ENCODE data around the gene AKTIP. TPM values are rescaled to one million over a fixed set of nuclear protein-coding genes. Genes with fewer than 3 reads are reported as not detected.

AKTIP gene
- total and polyA plus RNA-seq, 9 of the 15 experiments (the other 6 are each of a cell fraction or from before 2014, with no cell fraction given) = 3.0 to 10.7 (median 4.4) TPM

DNA sequence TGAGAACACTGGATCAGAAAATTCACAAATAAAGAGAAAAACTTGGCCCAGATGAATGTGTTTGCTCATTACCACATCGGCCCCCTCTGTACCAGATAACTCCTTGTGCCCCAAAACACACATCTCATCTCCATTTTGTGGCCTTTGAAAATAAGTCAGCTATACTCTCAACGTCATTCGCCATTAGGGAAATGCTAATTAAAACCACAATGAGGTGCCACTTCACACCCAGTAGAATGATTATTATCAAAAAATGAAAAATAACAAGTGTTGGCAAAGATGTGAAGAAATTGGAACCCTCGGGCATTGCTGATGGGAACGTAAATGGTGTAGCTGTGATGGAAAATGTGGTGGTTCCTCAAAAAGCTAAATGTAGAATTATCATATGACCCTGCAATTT is 34.6 kb upstream of the AKTIP start:
- no peaks in the 10 kb centered on the region for H3K9me3 ChIP-seq (replicated peaks; ENCODE audit: control insufficient read depth, insufficient read depth, low read depth, low read length)
- no peaks in the 10 kb centered on the region for H3K79me2 ChIP-seq (ENCODE audit: control insufficient read depth, insufficient read depth, low read length)
- CTCF ChIA-PET (ENCODE audit: low intra/inter-chr PET ratio) = no interaction called here
- in situ Hi-C loops (cut with MboI) (no loop called here), intact Hi-C loops (cut with micrococcal nuclease) (no loop called here)
- no peak overlapping the region for H3K4me2 ChIP-seq (ENCODE audit: insufficient read depth, low read length)
- no peak overlapping the region for H3K27ac ChIP-seq (ENCODE audit: extremely low read depth, low read depth, low read length)
- DNase-seq (ENCODE audit: extremely low read depth in 1 of 4, low spot score in 3 of 4) (no peak), ATAC-seq (no peak), FAIRE-seq (no peak)
- no peak overlapping the region for H3K4me3 ChIP-seq
- H3K27me3 ChIP-seq (ENCODE audit: control insufficient read depth in 2 of 2, insufficient read depth in 2 of 2, low read length in 2 of 2) = peaks cover 16 to 21% of the 10 kb centered on the region in 2 experiments; a peak in 4 of 5 replicates
- H3K9ac ChIP-seq (ENCODE audit: insufficient read depth in 1 of 2, low read depth in 2 of 2, low read length in 2 of 2) = no peak overlapping the region
- H3K4me1 ChIP-seq (replicated peaks in 1 of 2; ENCODE audit: control insufficient read depth in 2 of 2, insufficient read depth in 2 of 2, low read length in 2 of 2) = no peaks in the 10 kb centered on the region
- H2AFZ ChIP-seq (ENCODE audit: low read depth, low read length) = no peak overlapping the region
- POLR2A ChIA-PET = no interaction called here
- H3K9me1 ChIP-seq (ENCODE audit: control insufficient read depth, insufficient read depth, low read length) = no peaks in the 10 kb centered on the region
- WGBS (ENCODE audit: insufficient coverage, low coverage, missing lambda C conversion rate) = 4% methylated on average over 5 of the region's 5 CpGs
- H4K20me1 ChIP-seq (replicated peaks; ENCODE audit: control insufficient read depth, insufficient read depth, low read length) = no peaks in the 10 kb centered on the region
- no peaks in the 10 kb centered on the region for H3K36me3 ChIP-seq (ENCODE audit: control insufficient read depth, insufficient read depth, low read length)
- no TSS peak for BruUV-seq (replicated peaks)
- TF ChIP-seq, protein P1, sequence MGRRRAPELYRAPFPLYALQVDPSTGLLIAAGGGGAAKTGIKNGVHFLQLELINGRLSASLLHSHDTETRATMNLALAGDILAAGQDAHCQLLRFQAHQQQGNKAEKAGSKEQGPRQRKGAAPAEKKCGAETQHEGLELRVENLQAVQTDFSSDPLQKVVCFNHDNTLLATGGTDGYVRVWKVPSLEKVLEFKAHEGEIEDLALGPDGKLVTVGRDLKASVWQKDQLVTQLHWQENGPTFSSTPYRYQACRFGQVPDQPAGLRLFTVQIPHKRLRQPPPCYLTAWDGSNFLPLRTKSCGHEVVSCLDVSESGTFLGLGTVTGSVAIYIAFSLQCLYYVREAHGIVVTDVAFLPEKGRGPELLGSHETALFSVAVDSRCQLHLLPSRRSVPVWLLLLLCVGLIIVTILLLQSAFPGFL (CRISPR knock-in tag; IDR thresholded peaks at IDR 0.05) = no peak
- TF ChIP-seq ZNF77 (CRISPR knock-in tag; IDR thresholded peaks at IDR 0.05) (no peak), PHF20 (IDR thresholded peaks at IDR 0.05; ENCODE audit: partially characterized antibody) (no peak), SRSF7 (optimal IDR thresholded peaks at IDR 0.05; ENCODE audit: low read depth, low read length) (no peak), SPI1 (IDR thresholded peaks at IDR 0.05; ENCODE audit: borderline replicate concordance, low read depth, low read length) (no peak), MTA1 (IDR thresholded peaks at IDR 0.05; ENCODE audit: borderline replicate concordance) (no peak), ZC3H11A (IDR thresholded peaks at IDR 0.05; ENCODE audit: low read depth, low read length) (no peak)
- TF ChIP-seq, protein P2, sequence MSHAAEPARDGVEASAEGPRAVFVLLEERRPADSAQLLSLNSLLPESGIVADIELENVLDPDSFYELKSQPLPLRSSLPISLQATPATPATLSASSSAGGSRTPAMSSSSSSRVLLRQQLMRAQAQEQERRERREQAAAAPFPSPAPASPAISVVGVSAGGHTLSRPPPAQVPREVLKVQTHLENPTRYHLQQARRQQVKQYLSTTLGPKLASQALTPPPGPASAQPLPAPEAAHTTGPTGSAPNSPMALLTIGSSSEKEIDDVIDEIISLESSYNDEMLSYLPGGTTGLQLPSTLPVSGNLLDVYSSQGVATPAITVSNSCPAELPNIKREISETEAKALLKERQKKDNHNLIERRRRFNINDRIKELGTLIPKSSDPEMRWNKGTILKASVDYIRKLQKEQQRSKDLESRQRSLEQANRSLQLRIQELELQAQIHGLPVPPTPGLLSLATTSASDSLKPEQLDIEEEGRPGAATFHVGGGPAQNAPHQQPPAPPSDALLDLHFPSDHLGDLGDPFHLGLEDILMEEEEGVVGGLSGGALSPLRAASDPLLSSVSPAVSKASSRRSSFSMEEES (CRISPR knock-in tag; IDR thresholded peaks at IDR 0.05) = no peak
- TF ChIP-seq, protein P3, sequence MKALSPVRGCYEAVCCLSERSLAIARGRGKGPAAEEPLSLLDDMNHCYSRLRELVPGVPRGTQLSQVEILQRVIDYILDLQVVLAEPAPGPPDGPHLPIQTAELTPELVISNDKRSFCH (CRISPR knock-in tag; IDR thresholded peaks at IDR 0.05) = no peak
- TF ChIP-seq, protein P3 (tag; IDR thresholded peaks at IDR 0.05) = no peak
- TF ChIP-seq, protein P4, sequence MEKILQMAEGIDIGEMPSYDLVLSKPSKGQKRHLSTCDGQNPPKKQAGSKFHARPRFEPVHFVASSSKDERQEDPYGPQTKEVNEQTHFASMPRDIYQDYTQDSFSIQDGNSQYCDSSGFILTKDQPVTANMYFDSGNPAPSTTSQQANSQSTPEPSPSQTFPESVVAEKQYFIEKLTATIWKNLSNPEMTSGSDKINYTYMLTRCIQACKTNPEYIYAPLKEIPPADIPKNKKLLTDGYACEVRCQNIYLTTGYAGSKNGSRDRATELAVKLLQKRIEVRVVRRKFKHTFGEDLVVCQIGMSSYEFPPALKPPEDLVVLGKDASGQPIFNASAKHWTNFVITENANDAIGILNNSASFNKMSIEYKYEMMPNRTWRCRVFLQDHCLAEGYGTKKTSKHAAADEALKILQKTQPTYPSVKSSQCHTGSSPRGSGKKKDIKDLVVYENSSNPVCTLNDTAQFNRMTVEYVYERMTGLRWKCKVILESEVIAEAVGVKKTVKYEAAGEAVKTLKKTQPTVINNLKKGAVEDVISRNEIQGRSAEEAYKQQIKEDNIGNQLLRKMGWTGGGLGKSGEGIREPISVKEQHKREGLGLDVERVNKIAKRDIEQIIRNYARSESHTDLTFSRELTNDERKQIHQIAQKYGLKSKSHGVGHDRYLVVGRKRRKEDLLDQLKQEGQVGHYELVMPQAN (IDR thresholded peaks at IDR 0.05; ENCODE audit: borderline replicate concordance) = no peak
- TF ChIP-seq, protein P5, sequence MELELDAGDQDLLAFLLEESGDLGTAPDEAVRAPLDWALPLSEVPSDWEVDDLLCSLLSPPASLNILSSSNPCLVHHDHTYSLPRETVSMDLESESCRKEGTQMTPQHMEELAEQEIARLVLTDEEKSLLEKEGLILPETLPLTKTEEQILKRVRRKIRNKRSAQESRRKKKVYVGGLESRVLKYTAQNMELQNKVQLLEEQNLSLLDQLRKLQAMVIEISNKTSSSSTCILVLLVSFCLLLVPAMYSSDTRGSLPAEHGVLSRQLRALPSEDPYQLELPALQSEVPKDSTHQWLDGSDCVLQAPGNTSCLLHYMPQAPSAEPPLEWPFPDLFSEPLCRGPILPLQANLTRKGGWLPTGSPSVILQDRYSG (tag; conservative IDR thresholded peaks at IDR 0.05; ENCODE audit: low read depth) = no peak
- TF ChIP-seq, protein P6, sequence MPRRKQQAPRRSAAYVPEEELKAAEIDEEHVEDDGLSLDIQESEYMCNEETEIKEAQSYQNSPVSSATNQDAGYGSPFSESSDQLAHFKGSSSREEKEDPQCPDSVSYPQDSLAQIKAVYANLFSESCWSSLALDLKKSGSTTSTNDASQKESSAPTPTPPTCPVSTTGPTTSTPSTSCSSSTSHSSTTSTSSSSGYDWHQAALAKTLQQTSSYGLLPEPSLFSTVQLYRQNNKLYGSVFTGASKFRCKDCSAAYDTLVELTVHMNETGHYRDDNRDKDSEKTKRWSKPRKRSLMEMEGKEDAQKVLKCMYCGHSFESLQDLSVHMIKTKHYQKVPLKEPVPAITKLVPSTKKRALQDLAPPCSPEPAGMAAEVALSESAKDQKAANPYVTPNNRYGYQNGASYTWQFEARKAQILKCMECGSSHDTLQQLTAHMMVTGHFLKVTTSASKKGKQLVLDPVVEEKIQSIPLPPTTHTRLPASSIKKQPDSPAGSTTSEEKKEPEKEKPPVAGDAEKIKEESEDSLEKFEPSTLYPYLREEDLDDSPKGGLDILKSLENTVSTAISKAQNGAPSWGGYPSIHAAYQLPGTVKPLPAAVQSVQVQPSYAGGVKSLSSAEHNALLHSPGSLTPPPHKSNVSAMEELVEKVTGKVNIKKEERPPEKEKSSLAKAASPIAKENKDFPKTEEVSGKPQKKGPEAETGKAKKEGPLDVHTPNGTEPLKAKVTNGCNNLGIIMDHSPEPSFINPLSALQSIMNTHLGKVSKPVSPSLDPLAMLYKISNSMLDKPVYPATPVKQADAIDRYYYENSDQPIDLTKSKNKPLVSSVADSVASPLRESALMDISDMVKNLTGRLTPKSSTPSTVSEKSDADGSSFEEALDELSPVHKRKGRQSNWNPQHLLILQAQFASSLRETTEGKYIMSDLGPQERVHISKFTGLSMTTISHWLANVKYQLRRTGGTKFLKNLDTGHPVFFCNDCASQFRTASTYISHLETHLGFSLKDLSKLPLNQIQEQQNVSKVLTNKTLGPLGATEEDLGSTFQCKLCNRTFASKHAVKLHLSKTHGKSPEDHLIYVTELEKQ (CRISPR knock-in tag; IDR thresholded peaks at IDR 0.05) = no peak
